Psoas muscle (tissue), 8 donors: ENCODE measurements around the gene PYGL. TPM values are rescaled to one million over a fixed set of nuclear protein-coding genes. Genes with fewer than 3 reads are reported as not detected.

ENCODE experiments used
- ATAC-seq, 4 donors: fragments of 200-7000 bp; cut with Tn5 transposase; one replicate each; pipeline ENCODE4 v1.9.1; 2020; ENCODE audit warnings: moderate library complexity in 3 of 4, mild to moderate bottlenecking in 2 of 4
- DNase-seq, 2 donors: peaks; one replicate each; pipeline ENCODE4 v3.0.0-alpha.2; 2020
- H3K27ac ChIP-seq: fragments of 200-600 bp; one replicate; pipeline ENCODE4 v1.8.0; 2022
- H3K27me3 ChIP-seq, 3 donors: fragments of 200-600 bp in 1 of 3; one replicate each; pipeline versions ENCODE4 v1.6.1 to v1.8.0; 2013 to 2022; ENCODE audit warnings: low read length in 2 of 3, mild to moderate bottlenecking in 2 of 3, moderate library complexity in 1 of 3; ENCODE audit not compliant: insufficient read depth in 3 of 3
- H3K36me3 ChIP-seq, 2 donors: fragments of 200-600 bp in 1 of 2; one replicate each; pipeline versions ENCODE4 v1.6.1 to v1.8.0; 2013 to 2022; ENCODE audit warnings: low read depth in 1 of 2, mild to moderate bottlenecking in 1 of 2, moderate library complexity in 1 of 2; ENCODE audit not compliant: insufficient read depth in 1 of 2
- H3K4me1 ChIP-seq: fragments of 200-600 bp; one replicate; pipeline ENCODE4 v1.8.0; 2022
- H3K4me3 ChIP-seq: fragments of 200-600 bp; one replicate; pipeline ENCODE4 v1.8.0; 2022; ENCODE audit warnings: mild to moderate bottlenecking
- H3K9me3 ChIP-seq: fragments of 200-600 bp; one replicate; pipeline ENCODE4 v1.8.0; 2022
- WGBS, 3 donors: extraction: QIAGEN DNeasy Blood & Tissue Kit; methylation state at CpG; one replicate each; pipeline versions ENCODE4 v1.1.6 to v1.1.7; 2013; 5-methylcytosine and 5-hydroxymethylcytosine counted together
- intact Hi-C, 2 donors: fragments of 100-400 bp; cut with DNase I; formaldehyde crosslinking; loops; one replicate each; pipeline versions ENCODE4 v1.11.0 to v1.14.2; 2022
- polyA plus RNA-seq, 3 donors: library from polyadenylated mRNA; stranded (reverse); fragments of 200-250 nt; gene quantifications; one replicate each; pipeline ENCODE4 v1.2.3, GENCODE V29; 2013
- total RNA-seq, 4 donors: library from RNA; stranded (reverse); fragmentation: NEBNext Ultra II Directional in 2 of 4; extraction: Animal tissue kit (Norgen Biotek cat#: 25700) in 2 of 4; gene quantifications; one replicate each; pipeline versions ENCODE4 v1.2.1 to v1.2.4, GENCODE V29; 2021 to 2023
- TF ChIP-seq, protein P1 (sequence below): fragments of 200-600 bp; IDR thresholded peaks from one replicate; pipeline ENCODE4 v1.8.0; 2022; ENCODE audit warnings: antibody characterized with exemption
- donor health status: healthy with polysubstance abuse.
- donor health status: DM: no; HTN: no; CAD: no; lungs with moderate emphysema.
- donor health status: Bipolar disorder and iron deficiency.
- donor health status: healthy.
- donor health status: DM: yes; HTN: yes; CAD: no.
- donor health status: DM: no; HTN: no; CAD: no.
- donor health status: DM: no; HTN: no; CAD: no.
- donor health status: DM: yes; HTN: yes; CAD: no.

The PYGL gene
- total and polyA plus RNA-seq, 7 donors, result 2.3 to 24.7 (median 7.6) TPM

DNA sequence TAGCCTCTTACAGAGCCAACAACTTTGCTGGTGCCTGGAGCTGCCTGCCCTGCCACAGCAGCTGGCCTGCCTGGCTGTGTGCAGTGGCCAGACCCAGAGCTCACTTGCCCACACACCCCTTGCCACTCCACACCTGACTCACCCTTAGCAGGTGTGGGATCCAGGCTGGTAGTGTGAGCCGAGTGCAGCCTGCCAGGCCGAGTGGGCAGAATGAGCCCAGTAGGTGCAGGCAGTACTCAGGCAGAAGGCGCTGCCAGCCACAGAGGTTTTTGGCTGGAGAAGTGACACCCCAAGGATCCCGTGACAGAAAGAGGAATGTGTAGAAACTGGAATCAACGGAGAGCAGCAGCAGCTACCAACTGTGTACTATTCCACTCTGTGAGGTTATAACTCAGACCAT lies 29.8 kb upstream of the PYGL start:
- Histone ChIP-seq H3K36me3 (no peaks in the 10 kb centered on the region), H3K27me3 (no peaks in the 10 kb centered on the region), H3K4me1 (peaks cover 22% of the 10 kb centered on the region), H3K9me3 (no peaks in the 10 kb centered on the region), H3K27ac (peak overlapping the region; percentile 74), H3K4me3 (no peak overlapping the region)
- WGBS, 3 donors, result 26 to 34% (median 27%) methylated on average over 5 of the region's 5 CpGs
- intact Hi-C loops, result loop anchor here in 1 of 2 donors (5.0 kb wide), 1 partner anchor 33 kb away; no protein-coding TSS in a partner anchor
- peak; percentile 28 to 79 for DNase-seq
- peak; percentile 82 to 93 (median 86) for ATAC-seq
- TF ChIP-seq, protein P1, sequence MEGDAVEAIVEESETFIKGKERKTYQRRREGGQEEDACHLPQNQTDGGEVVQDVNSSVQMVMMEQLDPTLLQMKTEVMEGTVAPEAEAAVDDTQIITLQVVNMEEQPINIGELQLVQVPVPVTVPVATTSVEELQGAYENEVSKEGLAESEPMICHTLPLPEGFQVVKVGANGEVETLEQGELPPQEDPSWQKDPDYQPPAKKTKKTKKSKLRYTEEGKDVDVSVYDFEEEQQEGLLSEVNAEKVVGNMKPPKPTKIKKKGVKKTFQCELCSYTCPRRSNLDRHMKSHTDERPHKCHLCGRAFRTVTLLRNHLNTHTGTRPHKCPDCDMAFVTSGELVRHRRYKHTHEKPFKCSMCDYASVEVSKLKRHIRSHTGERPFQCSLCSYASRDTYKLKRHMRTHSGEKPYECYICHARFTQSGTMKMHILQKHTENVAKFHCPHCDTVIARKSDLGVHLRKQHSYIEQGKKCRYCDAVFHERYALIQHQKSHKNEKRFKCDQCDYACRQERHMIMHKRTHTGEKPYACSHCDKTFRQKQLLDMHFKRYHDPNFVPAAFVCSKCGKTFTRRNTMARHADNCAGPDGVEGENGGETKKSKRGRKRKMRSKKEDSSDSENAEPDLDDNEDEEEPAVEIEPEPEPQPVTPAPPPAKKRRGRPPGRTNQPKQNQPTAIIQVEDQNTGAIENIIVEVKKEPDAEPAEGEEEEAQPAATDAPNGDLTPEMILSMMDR, result no peak

DNA sequence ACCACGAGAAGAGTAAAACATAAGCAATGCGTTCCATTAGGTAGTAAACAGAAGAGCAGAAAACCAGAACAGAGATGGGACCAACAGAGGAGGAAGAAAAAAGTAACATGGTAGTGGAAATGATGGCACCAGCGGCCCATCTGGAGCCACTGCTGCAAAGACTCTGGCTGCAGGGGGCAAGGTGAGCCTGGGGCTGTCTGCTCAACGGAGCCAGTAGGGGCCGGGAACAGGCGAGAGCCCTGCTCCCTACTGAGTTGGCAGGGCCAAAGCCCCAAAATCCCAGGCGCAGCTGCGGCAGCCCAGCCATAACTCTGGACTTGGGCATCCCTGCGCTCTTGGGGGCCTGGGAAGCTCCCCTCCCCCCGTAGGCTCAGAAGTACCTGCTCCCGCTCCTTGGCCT lies 28.5 kb upstream of the PYGL start:
- TF ChIP-seq, protein P1, result no peak
- no peaks in the 10 kb centered on the region for H3K36me3 ChIP-seq
- no peak for DNase-seq
- no peak overlapping the region for H3K4me3 ChIP-seq
- H3K27ac ChIP-seq, result no peak overlapping the region
- intact Hi-C loops, result loop anchor here in 1 of 2 donors (5.0 kb wide), 1 partner anchor 35 kb away; no protein-coding TSS in a partner anchor
- no peaks in the 10 kb centered on the region for H3K27me3 ChIP-seq
- WGBS, 3 donors, result 92 to 93% (median 93%) methylated on average over 10 to 11 of the region's 11 CpGs
- no peak for ATAC-seq
- H3K9me3 ChIP-seq, result no peaks in the 10 kb centered on the region
- peaks cover 10% of the 10 kb centered on the region for H3K4me1 ChIP-seq

DNA sequence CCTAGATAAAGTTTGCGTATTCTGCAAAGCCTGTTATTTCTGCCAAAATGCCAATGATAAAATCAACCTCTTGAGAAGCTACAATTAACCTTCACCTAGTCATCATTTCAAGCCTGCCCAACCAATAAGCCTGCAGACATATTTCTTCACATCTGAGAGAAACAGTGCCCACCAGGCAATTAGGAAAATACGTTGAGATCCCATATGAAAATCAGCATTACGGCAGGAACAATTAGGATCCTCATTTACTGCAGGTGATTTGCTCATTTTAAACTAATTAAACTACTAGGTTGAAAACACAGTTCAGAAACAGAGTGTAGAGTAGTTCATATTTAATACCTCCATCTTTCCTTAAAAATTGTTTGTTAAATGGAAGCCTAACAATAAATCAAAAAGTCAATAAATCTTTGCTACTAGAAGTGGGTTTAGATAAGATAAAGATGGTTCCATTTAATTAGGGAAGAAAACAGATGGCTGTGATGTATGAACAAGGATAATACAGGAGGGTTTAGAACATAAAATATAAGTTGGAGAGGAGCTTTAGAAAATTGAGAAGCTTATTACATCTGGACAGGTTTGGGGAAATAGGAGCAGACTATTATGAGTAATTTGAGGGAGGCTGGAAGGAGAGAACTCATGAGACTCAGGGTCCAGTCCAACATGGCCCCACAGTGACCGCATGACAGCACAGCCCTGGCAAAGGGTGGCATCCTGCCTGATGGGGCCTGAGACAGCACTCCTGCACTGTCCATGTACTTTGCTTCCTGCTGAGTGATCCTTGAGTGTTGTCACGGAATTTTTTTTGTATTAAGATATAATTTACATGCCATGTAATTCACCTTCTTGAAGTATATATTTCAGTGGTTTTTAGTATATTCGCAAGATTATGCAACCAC lies 26.9 kb upstream of the PYGL start:
- WGBS, 3 donors, result 91 to 96% (median 93%) methylated on average over 6 of the region's 6 CpGs
- TF ChIP-seq, protein P1, result no peak
- H3K9me3 ChIP-seq, result no peaks in the 10 kb centered on the region
- intact Hi-C loops, result loop anchor here in 1 of 2 donors (5.0 kb wide), 1 partner anchor 36 kb away; no protein-coding TSS in a partner anchor
- no peak for DNase-seq
- no peaks in the 10 kb centered on the region for H3K27me3 ChIP-seq
- ATAC-seq, result no peak
- no peak overlapping the region for H3K4me3 ChIP-seq
- no peaks in the 10 kb centered on the region for H3K36me3 ChIP-seq
- peaks cover 10% of the 10 kb centered on the region for H3K4me1 ChIP-seq
- H3K27ac ChIP-seq, result no peak overlapping the region

DNA sequence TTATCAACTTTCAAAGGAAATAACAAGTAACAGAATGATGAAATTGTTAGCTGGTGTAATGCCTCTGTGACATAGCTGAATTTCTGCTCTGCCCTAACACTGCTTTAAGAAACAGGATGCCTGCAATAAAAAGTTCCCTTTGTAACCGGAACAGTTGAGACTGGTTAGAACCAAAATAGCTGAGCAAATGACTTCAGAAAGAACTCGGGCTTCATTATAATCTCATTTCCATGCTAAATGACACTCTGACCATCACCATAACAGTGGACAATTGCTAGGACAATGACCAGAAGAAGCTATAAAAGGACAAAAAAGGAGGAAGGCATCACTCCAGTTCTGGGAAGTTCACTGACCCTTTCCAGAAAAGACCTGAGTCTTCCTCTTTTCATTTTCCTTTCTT lies 23.5 kb upstream of the PYGL start:
- Histone ChIP-seq H3K4me3 (no peak overlapping the region), H3K9me3 (no peaks in the 10 kb centered on the region), H3K27me3 (no peaks in the 10 kb centered on the region), H3K36me3 (no peaks in the 10 kb centered on the region), H3K27ac (no peak overlapping the region), H3K4me1 (no peaks in the 10 kb centered on the region)
- 13 to 25% (median 21%) methylated on average over 2 of the region's 2 CpGs for WGBS, 3 donors
- DNase-seq (no peak), ATAC-seq (peak in 2 of 4 donors; percentile 30 to 49)
- intact Hi-C loops, result no loop called here
- TF ChIP-seq, protein P1, result no peak
